HEK293 (cell line): Measurements from ENCODE around the gene C19orf53.

Source experiments
- CTCF ChIA-PET: fragments of 350-600 bp; formaldehyde crosslinking; extraction: SDS; loops from one replicate; lab custom pipeline; 2021; ENCODE audit warnings: antibody characterized with exemption; lab: Yijun Ruan, JAX
- POLR2A ChIA-PET: fragments of 300-600 bp; formaldehyde crosslinking; extraction: SDS; loops from one replicate; lab custom pipeline; 2020; ENCODE audit warnings: antibody characterized with exemption, inconsistent platforms; lab: Yijun Ruan, JAX
- H3K27ac ChIP-seq: fragments of 200-500 bp; sonication (Bioruptor generic); 2 replicates; pipeline ENCODE4 v1.5.1; 2014; ENCODE audit warnings: low read depth, low read length, control low read depth, inconsistent platforms; ENCODE audit errors: extremely low read depth
- H3K36me3 ChIP-seq, 2 experiments: fragments of 200-500 bp in 1 of 2; sonication (Bioruptor generic) in 1 of 2; 1 replicate in 1 of 2; 2 replicates in 1 of 2; pipeline ENCODE4 v1.5.1; 2014 to 2017; ENCODE audit warnings: inconsistent platforms in 2 of 2, low read length in 2 of 2; ENCODE audit not compliant: control insufficient read depth in 2 of 2, insufficient read depth in 1 of 2
- H3K4me1 ChIP-seq: fragments of 200-500 bp; sonication (Bioruptor generic); 2 replicates; pipeline ENCODE4 v1.5.1; 2014; ENCODE audit warnings: mild to moderate bottlenecking, low read length, inconsistent platforms; ENCODE audit not compliant: control insufficient read depth, insufficient read depth
- H3K4me3 ChIP-seq: 2 replicates; pipeline ENCODE4 v1.5.1; 2011; ENCODE audit warnings: low read depth, mild to moderate bottlenecking, control low read depth, low read length, moderate library complexity
- H3K9me3 ChIP-seq: fragments of 200-500 bp; sonication (Bioruptor generic); 2 replicates; pipeline ENCODE4 v1.5.1; 2014; ENCODE audit warnings: low read depth, low read length, inconsistent platforms; ENCODE audit not compliant: control insufficient read depth, insufficient read depth
- ELK4 ChIP-seq: IDR thresholded peaks from 2 replicates; pipeline ENCODE4 v1.6.1; 2011; ENCODE audit warnings: mild to moderate bottlenecking, low read depth, low read length, borderline replicate concordance
- KLF16 ChIP-seq: fragments of 450-650 bp; formaldehyde crosslinking; IDR thresholded peaks from 2 replicates; pipeline ENCODE4 v1.5.1; 2017; ENCODE audit warnings: missing biosample characterization, missing genetic modification characterization
- PBX3 ChIP-seq: sonication (generic); formaldehyde crosslinking; IDR thresholded peaks from 2 replicates; pipeline ENCODE4 v1.8.1; 2022; ENCODE audit warnings: mild to moderate bottlenecking, moderate library complexity, missing genetic modification reagents
- PRDM2 ChIP-seq: fragments of 450-650 bp; formaldehyde crosslinking; IDR thresholded peaks from 2 replicates; pipeline ENCODE4 v1.5.1; 2016; ENCODE audit warnings: missing biosample characterization, missing genetic modification characterization, borderline replicate concordance
- ZFP3 ChIP-seq: fragments of 450-650 bp; formaldehyde crosslinking; IDR thresholded peaks from 2 replicates; pipeline ENCODE4 v1.5.1; 2016; ENCODE audit warnings: low read depth, missing biosample characterization, missing genetic modification characterization
- ZNF138 ChIP-seq: fragments of 450-650 bp; formaldehyde crosslinking; IDR thresholded peaks from 2 replicates; pipeline ENCODE4 v1.5.1; 2016; ENCODE audit warnings: missing biosample characterization, missing genetic modification characterization, borderline replicate concordance
- ZNF146 ChIP-seq: fragments of 450-650 bp; formaldehyde crosslinking; IDR thresholded peaks from 2 replicates; pipeline ENCODE4 v1.5.1; 2016; ENCODE audit warnings: missing biosample characterization, missing genetic modification characterization
- ZNF2 ChIP-seq: fragments of 450-650 bp; formaldehyde crosslinking; IDR thresholded peaks from 2 replicates; pipeline ENCODE4 v1.5.1; 2016; ENCODE audit warnings: missing biosample characterization, missing genetic modification characterization
- ZNF510 ChIP-seq: fragments of 450-650 bp; formaldehyde crosslinking; IDR thresholded peaks from 2 replicates; pipeline ENCODE4 v1.5.1; 2018; ENCODE audit warnings: mild to moderate bottlenecking, missing genetic modification characterization, missing biosample characterization; ENCODE audit not compliant: insufficient replicate concordance
- ZNF704 ChIP-seq: fragments of 450-650 bp; formaldehyde crosslinking; IDR thresholded peaks from 2 replicates; pipeline ENCODE4 v1.5.1; 2016; ENCODE audit warnings: missing biosample characterization, missing genetic modification characterization
- TF ChIP-seq, protein P1 (sequence below): fragments of 450-650 bp; formaldehyde crosslinking; IDR thresholded peaks from 2 replicates; pipeline ENCODE4 v1.5.1; 2016; ENCODE audit warnings: missing biosample characterization, missing genetic modification characterization

Gene C19orf53

GRCh38 chr19:13770013-13770635 is 4.1 kb upstream of the C19orf53 start:
- no peak overlapping the region for H3K27ac ChIP-seq
- POLR2A ChIA-PET: interaction anchor here (0.6 to 1.2 kb wide), 2 partner anchors 10 to 66 kb away, joined by 4 to 5 read pairs; no protein-coding TSS in a partner anchor
- H3K4me3 ChIP-seq: no peak overlapping the region
- TF ChIP-seq, protein P1, sequence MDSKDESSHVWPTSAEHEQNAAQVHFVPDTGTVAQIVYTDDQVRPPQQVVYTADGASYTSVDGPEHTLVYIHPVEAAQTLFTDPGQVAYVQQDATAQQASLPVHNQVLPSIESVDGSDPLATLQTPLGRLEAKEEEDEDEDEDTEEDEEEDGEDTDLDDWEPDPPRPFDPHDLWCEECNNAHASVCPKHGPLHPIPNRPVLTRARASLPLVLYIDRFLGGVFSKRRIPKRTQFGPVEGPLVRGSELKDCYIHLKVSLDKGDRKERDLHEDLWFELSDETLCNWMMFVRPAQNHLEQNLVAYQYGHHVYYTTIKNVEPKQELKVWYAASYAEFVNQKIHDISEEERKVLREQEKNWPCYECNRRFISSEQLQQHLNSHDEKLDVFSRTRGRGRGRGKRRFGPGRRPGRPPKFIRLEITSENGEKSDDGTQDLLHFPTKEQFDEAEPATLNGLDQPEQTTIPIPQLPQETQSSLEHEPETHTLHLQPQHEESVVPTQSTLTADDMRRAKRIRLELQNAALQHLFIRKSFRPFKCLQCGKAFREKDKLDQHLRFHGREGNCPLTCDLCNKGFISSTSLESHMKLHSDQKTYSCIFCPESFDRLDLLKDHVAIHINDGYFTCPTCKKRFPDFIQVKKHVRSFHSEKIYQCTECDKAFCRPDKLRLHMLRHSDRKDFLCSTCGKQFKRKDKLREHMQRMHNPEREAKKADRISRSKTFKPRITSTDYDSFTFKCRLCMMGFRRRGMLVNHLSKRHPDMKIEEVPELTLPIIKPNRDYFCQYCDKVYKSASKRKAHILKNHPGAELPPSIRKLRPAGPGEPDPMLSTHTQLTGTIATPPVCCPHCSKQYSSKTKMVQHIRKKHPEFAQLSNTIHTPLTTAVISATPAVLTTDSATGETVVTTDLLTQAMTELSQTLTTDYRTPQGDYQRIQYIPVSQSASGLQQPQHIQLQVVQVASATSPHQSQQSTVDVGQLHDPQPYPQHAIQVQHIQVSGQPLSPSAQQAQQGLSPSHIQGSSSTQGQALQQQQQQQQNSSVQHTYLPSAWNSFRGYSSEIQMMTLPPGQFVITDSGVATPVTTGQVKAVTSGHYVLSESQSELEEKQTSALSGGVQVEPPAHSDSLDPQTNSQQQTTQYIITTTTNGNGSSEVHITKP: no peak
- no peak for TF ChIP-seq ZNF146
- no peak for TF ChIP-seq ZNF510
- TF ChIP-seq PRDM2 (tag by site-specific recombination): no peak
- no peak for TF ChIP-seq ZNF138
- no peak for TF ChIP-seq ZFP3
- TF ChIP-seq ZNF2 (tag by site-specific recombination): no peak
- no peak for TF ChIP-seq ZNF704 (tag by site-specific recombination)
- TF ChIP-seq ELK4: no peak
- no peak for TF ChIP-seq KLF16 (tag by site-specific recombination)
- TF ChIP-seq PBX3 (CRISPR knock-in tag): no peak
- no peaks in the 10 kb centered on the region for H3K4me1 ChIP-seq
- peaks cover 24 to 58% of the 10 kb centered on the region in 2 experiments; a peak in 2 of 3 replicates for H3K36me3 ChIP-seq
- H3K9me3 ChIP-seq: no peaks in the 10 kb centered on the region
- CTCF ChIA-PET: interaction anchor here (0.7 kb wide), 1 partner anchor 1010 kb away, joined by 3 read pairs; no protein-coding TSS in a partner anchor
